Naive thymus-derived CD8-positive, alpha-beta T cell (primary cell): ENCODE data around the gene ISM1. TPM values are rescaled to one million over a fixed set of nuclear protein-coding genes. Genes with fewer than 3 reads are reported as not detected.

Experiments used
- ATAC-seq, 2 donors: fragments of 150-1000 bp; cut with Tn5 transposase in 1 of 2; sonication (Bioruptor Pico), chemical (Tn5 transposase) in 1 of 2; 1 replicate in 1 of 2; 2 replicates in 1 of 2; pipeline ENCODE4 v1.10.0; 2021; ENCODE audit warnings: mild to moderate bottlenecking in 2 of 2, moderate library complexity in 2 of 2
- POLR2A ChIA-PET: fragments of 350-600 bp; sonication (Branson Sonifier 250); formaldehyde crosslinking; loops from one replicate; lab custom pipeline; 2021; ENCODE audit warnings: antibody characterized with exemption; lab: Charles Lee
- DNase-seq, 10 donors: peaks; one replicate each; pipeline versions ENCODE4 v3.0.0 to v3.0.0-alpha.2; 2020 to 2022
- H3K27ac Mint-ChIP-seq, 10 donors: one replicate each; pipeline ENCODE4 v1.8.0; 2020 to 2022; ENCODE audit warnings: mild to moderate bottlenecking in 10 of 10, mixed read lengths in 10 of 10, moderate library complexity in 4 of 10, inconsistent platforms in 1 of 10
- H3K27me3 Mint-ChIP-seq, 5 donors: one replicate each; pipeline ENCODE4 v1.8.0; 2021 to 2022; ENCODE audit warnings: mixed read lengths in 5 of 5
- H3K36me3 Mint-ChIP-seq, 3 donors: one replicate each; pipeline ENCODE4 v1.8.0; 2020 to 2022; ENCODE audit warnings: mixed read lengths in 3 of 3, mild to moderate bottlenecking in 2 of 3, inconsistent platforms in 1 of 3
- H3K4me1 Mint-ChIP-seq, 4 donors: one replicate each; pipeline ENCODE4 v1.8.0; 2021 to 2022; ENCODE audit warnings: mixed read lengths in 4 of 4
- H3K4me3 Mint-ChIP-seq, 10 donors: one replicate each; pipeline ENCODE4 v1.8.0; 2020 to 2022; ENCODE audit warnings: mild to moderate bottlenecking in 10 of 10, mixed read lengths in 10 of 10, moderate library complexity in 6 of 10, inconsistent platforms in 1 of 10
- H3K9me3 Mint-ChIP-seq, 9 donors: one replicate each; pipeline ENCODE4 v1.8.0; 2020 to 2022; ENCODE audit warnings: mixed read lengths in 9 of 9, mild to moderate bottlenecking in 3 of 9, inconsistent platforms in 1 of 9, moderate library complexity in 1 of 9
- polyA plus RNA-seq, 3 donors: library from polyadenylated mRNA; unstranded; fragments of 300-500 nt; fragmentation: Illumina TruSeq; gene quantifications; one replicate each; pipeline ENCODE4 v1.2.3, GENCODE V29; 2021
- total RNA-seq, 8 experiments: library from RNA in 2 of 8; stranded (reverse) in 2 of 8; gene quantifications; one replicate each; pipeline ENCODE4 v1.2.3 and lab custom pipeline; 2021 to 2026

ISM1 gene
- total and polyA plus RNA-seq, 5 experiments from 2014 or later = 0.15 to 0.49 (median 0.23) TPM

DNA sequence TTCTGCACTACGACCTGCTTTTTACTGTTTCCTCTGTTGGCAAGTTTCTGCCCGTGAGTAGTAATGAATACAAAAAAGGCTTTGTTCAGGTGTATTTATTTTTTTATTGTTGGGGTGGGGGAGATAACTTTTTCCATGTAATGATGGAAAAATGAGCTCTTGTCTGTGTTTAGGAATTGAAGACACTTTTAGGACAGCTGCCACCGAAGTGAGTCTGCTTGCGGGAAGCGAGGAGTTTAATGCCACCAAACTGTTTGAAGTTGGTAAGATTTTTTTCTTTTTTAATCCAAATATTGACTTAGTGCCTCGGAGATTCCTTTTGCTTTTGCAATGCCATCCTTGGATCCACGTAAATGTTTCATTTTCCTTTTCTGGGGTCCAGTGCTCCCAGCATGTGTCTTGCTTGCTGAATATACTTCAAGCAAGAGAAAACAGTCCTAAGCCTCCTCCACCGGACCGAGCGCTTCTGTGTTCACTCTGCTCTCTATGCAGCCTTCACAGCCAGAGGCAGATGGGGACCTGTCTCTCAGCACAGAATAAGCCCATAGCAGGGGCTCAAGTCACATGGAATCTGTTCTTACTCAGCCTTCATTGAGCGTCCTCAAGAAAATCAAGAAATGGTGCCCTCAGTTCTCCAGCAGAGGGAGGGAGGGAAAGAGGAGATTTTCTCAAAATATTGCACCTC, 71.3 kb downstream of the ISM1 start:
- DNase-seq = no peak
- POLR2A ChIA-PET = no interaction called here

DNA sequence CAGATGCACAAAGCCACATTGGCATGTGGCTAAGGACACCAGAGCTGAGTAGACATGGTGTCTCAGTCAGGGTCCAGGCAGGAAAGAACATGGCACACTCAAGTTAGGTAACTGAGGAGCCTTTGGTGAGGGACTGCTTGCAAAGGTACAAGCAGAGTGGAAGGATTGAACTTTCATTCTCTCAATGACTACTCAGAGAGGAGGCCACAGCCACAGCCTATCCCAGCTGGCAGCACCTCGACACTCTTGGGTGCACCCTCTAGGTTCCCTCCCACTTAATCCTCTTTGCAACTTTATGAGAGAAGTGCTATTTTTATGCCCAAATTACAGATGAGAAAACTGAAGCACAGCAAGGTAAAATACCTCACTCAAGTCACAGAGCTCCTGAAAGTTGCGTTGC, 73.4 kb downstream of the ISM1 start:
- ATAC-seq = no peak
- Mint-ChIP-seq H3K9me3 (peaks cover 0 to 4% (median 0%) of the 10 kb centered on the region in 9 donors), H3K4me1 (peaks cover 0 to 2% (median 0%) of the 10 kb centered on the region in 4 donors), H3K27me3 (peaks cover 1 to 6% (median 1%) of the 10 kb centered on the region in 5 donors), H3K36me3 (peaks cover 0 to 9% (median 0%) of the 10 kb centered on the region in 3 donors), H3K27ac (no peak overlapping the region), H3K4me3 (no peak overlapping the region)
- no peak for DNase-seq
- POLR2A ChIA-PET = no interaction called here

More for the DNA sequence above, 71.3 kb downstream of the ISM1 start:
- Mint-ChIP-seq H3K27ac (no peak overlapping the region), H3K4me3 (no peak overlapping the region), H3K4me1 (peaks cover 0 to 2% (median 0%) of the 10 kb centered on the region in 4 donors), H3K27me3 (peaks cover 1 to 12% (median 1%) of the 10 kb centered on the region in 5 donors), H3K9me3 (peaks cover 0 to 4% (median 0%) of the 10 kb centered on the region in 9 donors), H3K36me3 (peaks cover 0 to 12% (median 2%) of the 10 kb centered on the region in 3 donors)
- ATAC-seq = no peak

- Mint-ChIP-seq H3K27ac (no peak overlapping the region), H3K4me1 (peaks cover 0 to 2% (median 0%) of the 10 kb centered on the region in 4 donors), H3K4me3 (no peak overlapping the region), H3K36me3 (peaks cover 0 to 10% (median 0%) of the 10 kb centered on the region in 3 donors), H3K27me3 (no peaks in the 10 kb centered on the region), H3K9me3 (peaks cover 0 to 2% (median 0%) of the 10 kb centered on the region in 9 donors)
- no peak for DNase-seq
- POLR2A ChIA-PET = no interaction called here
- no peak for ATAC-seq
Measured at GRCh38 chr20:13295637-13296036, 74.6 kb downstream of the ISM1 start.

DNA sequence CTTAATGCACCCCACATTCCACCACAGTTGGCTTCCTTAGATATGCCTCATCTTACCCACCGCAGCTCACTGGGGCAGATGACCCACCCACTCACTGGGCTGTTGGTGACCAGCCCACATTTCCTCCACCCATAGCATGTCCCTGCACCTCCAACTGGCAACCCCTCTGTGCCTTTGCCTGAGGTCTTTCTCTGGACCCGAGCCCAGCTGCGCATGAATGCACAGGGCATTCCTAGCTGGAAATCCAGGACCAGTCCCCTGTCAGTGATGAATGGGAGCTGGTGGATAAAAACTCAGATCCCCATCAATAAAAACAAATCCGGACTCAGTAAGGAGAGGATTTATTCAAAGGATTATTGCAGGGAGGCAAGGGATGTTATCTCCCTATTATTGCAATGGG, 75.0 kb downstream of the ISM1 start:
- H3K27ac Mint-ChIP-seq = no peak overlapping the region
- ATAC-seq = no peak
- POLR2A ChIA-PET = no interaction called here
- no peaks in the 10 kb centered on the region for H3K27me3 Mint-ChIP-seq
- peaks cover 0 to 10% (median 0%) of the 10 kb centered on the region in 3 donors for H3K36me3 Mint-ChIP-seq
- H3K4me3 Mint-ChIP-seq = no peak overlapping the region
- peaks cover 0 to 2% (median 0%) of the 10 kb centered on the region in 4 donors for H3K4me1 Mint-ChIP-seq
- no peak for DNase-seq
- peaks cover 0 to 2% (median 0%) of the 10 kb centered on the region in 9 donors for H3K9me3 Mint-ChIP-seq

- Mint-ChIP-seq H3K36me3 (peaks cover 0 to 7% (median 0%) of the 10 kb centered on the region in 3 donors), H3K27ac (no peak overlapping the region), H3K9me3 (peaks cover 0 to 2% (median 0%) of the 10 kb centered on the region in 9 donors), H3K4me1 (peaks cover 0 to 2% (median 0%) of the 10 kb centered on the region in 4 donors), H3K4me3 (no peak overlapping the region), H3K27me3 (no peaks in the 10 kb centered on the region)
- POLR2A ChIA-PET = no interaction called here
- DNase-seq (no peak), ATAC-seq (no peak)
Measured at GRCh38 chr20:13297147-13297899, 76.2 kb downstream of the ISM1 start.

- H3K4me1 Mint-ChIP-seq = peaks cover 0 to 2% (median 0%) of the 10 kb centered on the region in 4 donors
- H3K27ac Mint-ChIP-seq = no peak overlapping the region
- DNase-seq (no peak), ATAC-seq (no peak)
- no peak overlapping the region for H3K4me3 Mint-ChIP-seq
- POLR2A ChIA-PET = no interaction called here
- peaks cover 0 to 3% (median 2%) of the 10 kb centered on the region in 3 donors for H3K36me3 Mint-ChIP-seq
- no peaks in the 10 kb centered on the region for H3K27me3 Mint-ChIP-seq
- peaks cover 0 to 1% (median 0%) of the 10 kb centered on the region in 9 donors for H3K9me3 Mint-ChIP-seq
Measured at GRCh38 chr20:13298692-13299373, 77.8 kb downstream of the ISM1 start.

GRCh38 chr20:13299401-13299800, 78.3 kb downstream of the ISM1 start:
- H3K27me3 Mint-ChIP-seq = peaks cover 0 to 2% (median 0%) of the 10 kb centered on the region in 5 donors
- ATAC-seq = no peak
- H3K4me3 Mint-ChIP-seq = no peak overlapping the region
- no peaks in the 10 kb centered on the region for H3K9me3 Mint-ChIP-seq
- H3K4me1 Mint-ChIP-seq = peaks cover 0 to 2% (median 0%) of the 10 kb centered on the region in 4 donors
- peaks cover 0 to 3% (median 2%) of the 10 kb centered on the region in 3 donors for H3K36me3 Mint-ChIP-seq
- no peak overlapping the region for H3K27ac Mint-ChIP-seq
- POLR2A ChIA-PET = no interaction called here
- no peak for DNase-seq

DNA sequence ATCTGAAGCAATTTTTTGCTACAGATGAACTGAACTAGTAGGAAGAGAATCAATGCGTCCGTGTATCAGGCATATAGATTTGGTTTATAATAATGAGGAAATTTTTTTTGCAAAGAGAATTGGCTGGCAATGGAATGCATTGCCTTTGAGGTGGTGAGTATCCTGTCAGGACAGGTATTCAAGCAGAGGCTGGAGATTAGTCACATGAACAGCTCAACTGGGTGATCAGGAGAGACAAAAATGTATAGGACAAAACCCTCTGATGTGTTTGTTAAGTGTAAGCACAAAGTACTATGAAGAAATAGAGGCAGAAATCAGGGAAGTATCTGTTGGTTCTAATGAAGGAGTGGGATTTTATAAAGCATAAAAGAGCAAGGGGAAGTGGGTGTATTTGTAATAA, 80.5 kb downstream of the ISM1 start:
- POLR2A ChIA-PET = no interaction called here
- Mint-ChIP-seq H3K27me3 (peaks cover 0 to 2% (median 0%) of the 10 kb centered on the region in 5 donors), H3K4me1 (no peaks in the 10 kb centered on the region), H3K27ac (no peak overlapping the region), H3K36me3 (peaks cover 0 to 3% (median 2%) of the 10 kb centered on the region in 3 donors), H3K9me3 (no peaks in the 10 kb centered on the region), H3K4me3 (no peak overlapping the region)
- DNase-seq (no peak), ATAC-seq (no peak)

DNA sequence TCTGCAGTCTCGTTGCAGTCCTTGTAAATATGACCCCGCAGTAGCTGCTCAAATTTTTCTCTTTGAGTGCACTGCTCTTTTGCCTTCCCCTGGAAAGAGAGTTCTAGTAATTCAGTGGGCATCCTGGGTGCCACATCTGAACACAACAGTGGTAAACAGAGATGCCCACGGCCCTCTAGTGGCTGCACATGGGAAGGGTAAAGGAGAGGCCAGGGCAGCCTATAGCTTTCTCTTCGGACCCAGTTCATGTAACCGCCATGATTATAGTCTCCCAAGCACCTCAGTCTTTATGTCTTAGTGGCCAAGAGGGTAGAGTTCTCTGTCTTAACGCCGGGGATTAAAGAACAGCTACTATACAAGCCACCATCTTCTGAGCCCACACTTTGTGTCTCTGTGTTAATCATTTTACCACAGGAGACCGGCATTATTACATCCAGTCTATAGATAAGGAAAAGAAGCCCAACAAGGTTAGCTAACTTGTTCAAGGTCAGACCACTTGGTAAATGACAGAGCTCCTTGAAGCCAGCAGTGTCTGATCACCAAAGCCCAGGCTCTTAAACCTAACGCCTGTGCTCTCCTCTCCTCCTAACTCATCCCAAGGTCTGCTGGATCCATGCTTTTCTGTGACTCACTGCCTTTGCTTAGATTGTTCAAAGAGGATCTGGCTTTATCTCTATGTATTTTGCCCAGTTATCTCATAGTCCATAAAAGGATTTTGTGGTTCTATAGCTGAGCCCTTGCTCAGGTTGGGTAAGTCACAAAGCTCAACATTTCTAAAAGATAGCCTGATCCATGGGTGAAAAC, 81.8 kb downstream of the ISM1 start:
- H3K4me1 Mint-ChIP-seq = no peaks in the 10 kb centered on the region
- POLR2A ChIA-PET = no interaction called here
- peaks cover 0 to 4% (median 0%) of the 10 kb centered on the region in 5 donors for H3K27me3 Mint-ChIP-seq
- H3K27ac Mint-ChIP-seq = no peak overlapping the region
- H3K36me3 Mint-ChIP-seq = peaks cover 0 to 3% (median 2%) of the 10 kb centered on the region in 3 donors
- H3K9me3 Mint-ChIP-seq = no peaks in the 10 kb centered on the region
- no peak overlapping the region for H3K4me3 Mint-ChIP-seq
- DNase-seq = peak in 5 of 10 donors; percentile 2 to 36 (median 20)
- ATAC-seq = peak; percentile 63 to 64

- POLR2A ChIA-PET = no interaction called here
- H3K4me1 Mint-ChIP-seq = no peaks in the 10 kb centered on the region
- no peak for ATAC-seq
- peaks cover 0 to 10% (median 0%) of the 10 kb centered on the region in 9 donors for H3K9me3 Mint-ChIP-seq
- peaks cover 0 to 2% (median 0%) of the 10 kb centered on the region in 3 donors for H3K36me3 Mint-ChIP-seq
- peaks cover 0 to 4% (median 2%) of the 10 kb centered on the region in 5 donors for H3K27me3 Mint-ChIP-seq
- DNase-seq = no peak
- no peak overlapping the region for H3K4me3 Mint-ChIP-seq
- no peak overlapping the region for H3K27ac Mint-ChIP-seq
Measured at GRCh38 chr20:13305284-13305683, 84.2 kb downstream of the ISM1 start.

GRCh38 chr20:13307562-13308163, 86.6 kb downstream of the ISM1 start:
- Mint-ChIP-seq H3K27me3 (peaks cover 1 to 9% (median 7%) of the 10 kb centered on the region in 5 donors), H3K4me1 (no peaks in the 10 kb centered on the region), H3K27ac (no peak overlapping the region), H3K9me3 (peaks cover 0 to 14% (median 0%) of the 10 kb centered on the region in 9 donors), H3K4me3 (no peak overlapping the region), H3K36me3 (peaks cover 0 to 5% (median 0%) of the 10 kb centered on the region in 3 donors)
- DNase-seq = no peak
- POLR2A ChIA-PET = no interaction called here
- no peak for ATAC-seq
